GM12892 (cell line): ENCODE measurements around the gene GTF2H1.

Source experiments
- POLR2A ChIP-seq: IDR thresholded peaks from 2 replicates; pipeline ENCODE4 v1.6.1; 2011; ENCODE audit warnings: low read depth, low read length, control low read depth
- POLR2AphosphoS5 ChIP-seq: IDR thresholded peaks from 2 replicates; pipeline ENCODE4 v1.6.1; 2011; ENCODE audit warnings: low read depth, low read length, control low read depth
- TAF1 ChIP-seq: IDR thresholded peaks from 2 replicates; pipeline ENCODE4 v1.6.1; 2011; ENCODE audit warnings: low read depth, mild to moderate bottlenecking, control low read depth, low read length, borderline replicate concordance

GRCh38 chr11:18368221-18368620, 45.9 kb downstream of the GTF2H1 start:
- TF ChIP-seq POLR2A = no peak
- no peak for TF ChIP-seq POLR2AphosphoS5
- no peak for TF ChIP-seq TAF1
